IMR-90 (cell line): Measurements from ENCODE around the gene LRRC3B. TPM values are rescaled to one million over a fixed set of nuclear protein-coding genes. Genes with fewer than 3 reads are reported as not detected.

Source experiments
- ATAC-seq: fragments of 200-7000 bp; cut with Tn5 transposase; 2 replicates; pipeline ENCODE4 v1.9.1; 2020; ENCODE audit warnings: low read depth, mild to moderate bottlenecking, moderate library complexity
- BruUV-seq: library from RNA; stranded (reverse); fragments of 400-500 nt; replicated peaks from 2 replicates; lab custom pipeline; 2021; lab: Mats Ljungman, UMichigan
- CTCF ChIA-PET: fragments of 300-600 bp; formaldehyde crosslinking; extraction: SDS; loops from one replicate; lab custom pipeline; 2021; ENCODE audit warnings: antibody characterized with exemption; lab: Yijun Ruan, JAX
- POLR2A ChIA-PET: fragments of 300-600 bp; sonication (Branson Sonifier 250); formaldehyde crosslinking; loops from one replicate; lab custom pipeline; 2022; ENCODE audit warnings: antibody characterized with exemption; ENCODE audit not compliant: unreplicated experiment; lab: Charles Lee
- DNase-seq: peaks from one replicate; pipeline ENCODE4 v3.0.0; 2013
- H2AFZ ChIP-seq: replicated peaks from 2 replicates; pipeline ENCODE3; 2013; ENCODE audit warnings: low read length, mild to moderate bottlenecking; ENCODE audit not compliant: poor library complexity
- H2AK5ac ChIP-seq: 2 replicates; pipeline ENCODE4 v1.6.1; 2013; ENCODE audit warnings: low read depth, low read length, inconsistent platforms
- H2AK9ac ChIP-seq: replicated peaks from 2 replicates; pipeline ENCODE3; 2013; ENCODE audit warnings: mild to moderate bottlenecking, low read depth, low read length, moderate library complexity; ENCODE audit not compliant: poor library complexity
- H2BK120ac ChIP-seq: 2 replicates; pipeline ENCODE4 v1.6.1; 2013; ENCODE audit warnings: low read depth, low read length, inconsistent platforms
- H2BK15ac ChIP-seq: 3 replicates; pipeline ENCODE4 v1.6.1; 2013; ENCODE audit warnings: low read depth, low read length, inconsistent platforms
- H2BK20ac ChIP-seq: 2 replicates; pipeline ENCODE4 v1.6.1; 2013; ENCODE audit warnings: low read depth, mild to moderate bottlenecking, inconsistent platforms, low read length, moderate library complexity
- H2BK5ac ChIP-seq: 2 replicates; pipeline ENCODE4 v1.6.1; 2013; ENCODE audit warnings: mild to moderate bottlenecking, low read depth, low read length, inconsistent platforms; ENCODE audit not compliant: poor library complexity, severe bottlenecking
- H3K14ac ChIP-seq: replicated peaks from 2 replicates; pipeline ENCODE4 v1.6.1; 2013; ENCODE audit warnings: low read depth, low read length, inconsistent platforms
- H3K18ac ChIP-seq: 2 replicates; pipeline ENCODE4 v1.6.1; 2013; ENCODE audit warnings: low read depth, low read length, control low read depth
- H3K23ac ChIP-seq: 2 replicates; pipeline ENCODE4 v1.6.1; 2013; ENCODE audit warnings: low read depth, low read length, inconsistent platforms
- H3K27ac ChIP-seq: 2 replicates; pipeline ENCODE4 v1.5.1; 2013; ENCODE audit warnings: mild to moderate bottlenecking, control low read depth, low read length; ENCODE audit not compliant: insufficient read depth
- H3K27me3 ChIP-seq: 2 replicates; pipeline ENCODE4 v1.6.1; 2013; ENCODE audit warnings: low read length; ENCODE audit not compliant: control insufficient read depth, insufficient read depth
- H3K36me3 ChIP-seq: 2 replicates; pipeline ENCODE4 v1.6.1; 2013; ENCODE audit warnings: low read length, mixed read lengths; ENCODE audit not compliant: control insufficient read depth, insufficient read depth
- H3K4ac ChIP-seq: 2 replicates; pipeline ENCODE4 v1.6.1; 2013; ENCODE audit warnings: low read depth, low read length, inconsistent platforms
- H3K4me1 ChIP-seq: 2 replicates; pipeline ENCODE4 v1.6.1; 2013; ENCODE audit warnings: low read length, mixed read lengths; ENCODE audit not compliant: control insufficient read depth, insufficient read depth
- H3K4me2 ChIP-seq: 2 replicates; pipeline ENCODE4 v1.6.1; 2013; ENCODE audit warnings: low read depth, mild to moderate bottlenecking, control low read depth, low read length, moderate library complexity
- H3K4me3 ChIP-seq: 2 replicates; pipeline ENCODE4 v1.5.1; 2013; ENCODE audit warnings: low read depth, mild to moderate bottlenecking, control low read depth, low read length, moderate library complexity; ENCODE audit not compliant: insufficient read depth
- H3K56ac ChIP-seq: 2 replicates; pipeline ENCODE4 v1.6.1; 2013; ENCODE audit warnings: low read length, inconsistent platforms; ENCODE audit not compliant: insufficient read depth; ENCODE audit errors: extremely low read depth
- H3K79me1 ChIP-seq, 2 experiments: 2 replicates each; pipeline ENCODE4 v1.6.1; 2013; ENCODE audit warnings: low read length in 2 of 2, inconsistent platforms in 1 of 2, low read depth in 1 of 2
- H3K9ac ChIP-seq: 2 replicates; pipeline ENCODE4 v1.6.1; 2013; ENCODE audit warnings: low read depth, low read length, control low read depth
- H3K9me1 ChIP-seq: 2 replicates; pipeline ENCODE4 v1.6.1; 2013; ENCODE audit warnings: low read length, inconsistent platforms; ENCODE audit not compliant: insufficient read depth
- H3K9me3 ChIP-seq: 2 replicates; pipeline ENCODE4 v1.6.1; 2013; ENCODE audit warnings: low read length; ENCODE audit not compliant: control insufficient read depth, insufficient read depth
- H4K20me1 ChIP-seq: 2 replicates; pipeline ENCODE4 v1.6.1; 2013; ENCODE audit warnings: low read length, inconsistent platforms; ENCODE audit not compliant: insufficient read depth
- H4K5ac ChIP-seq: 2 replicates; pipeline ENCODE4 v1.6.1; 2013; ENCODE audit warnings: mild to moderate bottlenecking, low read depth, low read length, control low read depth
- H4K8ac ChIP-seq, 2 experiments: 2 replicates each; pipeline ENCODE4 v1.6.1; 2013; ENCODE audit warnings: low read depth in 2 of 2, low read length in 2 of 2, control low read depth in 1 of 2, inconsistent platforms in 1 of 2
- H4K91ac ChIP-seq: 2 replicates; pipeline ENCODE4 v1.6.1; 2013; ENCODE audit warnings: low read depth, low read length, inconsistent platforms; ENCODE audit not compliant: insufficient read depth
- BHLHE40 ChIP-seq: fragments of 150-350 bp; IDR thresholded peaks from 2 replicates; pipeline ENCODE4 v1.6.1; 2016; ENCODE audit warnings: mild to moderate bottlenecking, low read depth, low read length
- CEBPB ChIP-seq: IDR thresholded peaks from 2 replicates; pipeline ENCODE4 v1.6.1; 2012; ENCODE audit warnings: low read depth, low read length, improper control_type of control experiment
- CHD1 ChIP-seq: IDR thresholded peaks from 2 replicates; pipeline ENCODE4 v1.6.1; 2012; ENCODE audit warnings: low read depth, low read length, improper control_type of control experiment
- FOS ChIP-seq: fragments of 150-350 bp; IDR thresholded peaks from 2 replicates; pipeline ENCODE4 v1.6.1; 2016; ENCODE audit warnings: low read depth, low read length
- MAFK ChIP-seq: IDR thresholded peaks from 2 replicates; pipeline ENCODE4 v1.6.1; 2012; ENCODE audit warnings: low read depth, low read length, improper control_type of control experiment
- MAZ ChIP-seq: IDR thresholded peaks from 2 replicates; pipeline ENCODE4 v1.6.1; 2012; ENCODE audit warnings: low read depth, mild to moderate bottlenecking, low read length, improper control_type of control experiment, moderate library complexity, borderline replicate concordance
- MXI1 ChIP-seq: IDR thresholded peaks from 2 replicates; pipeline ENCODE4 v1.6.1; 2012; ENCODE audit warnings: low read depth, mild to moderate bottlenecking, low read length, moderate library complexity, borderline replicate concordance
- NFE2L2 ChIP-seq: fragments of 150-350 bp; IDR thresholded peaks from 2 replicates; pipeline ENCODE4 v1.6.1; 2016; ENCODE audit warnings: low read depth, mild to moderate bottlenecking, low read length
- RAD21 ChIP-seq: IDR thresholded peaks from 2 replicates; pipeline ENCODE4 v1.6.1; 2012; ENCODE audit warnings: low read length, improper control_type of control experiment
- RFX5 ChIP-seq: IDR thresholded peaks from 2 replicates; pipeline ENCODE4 v1.8.0; 2012; ENCODE audit warnings: low read depth, mild to moderate bottlenecking, low read length, moderate library complexity
- WGBS, 2 experiments: methylation state at CpG; one replicate each; pipeline versions ENCODE4 v1.1.5 to v1.1.7; 2013; ENCODE audit warnings: missing lambda C conversion rate in 2 of 2; ENCODE audit not compliant: insufficient read length in 1 of 2; ENCODE audit errors: extremely low coverage in 2 of 2; 5-methylcytosine and 5-hydroxymethylcytosine counted together
- dilution Hi-C: fragments of 300-500 bp; cut with HindIII; formaldehyde crosslinking; loops from one replicate; pipeline ENCODE4 v1.14.3; 2018; ENCODE audit warnings: low sequenced_read_pairs; ENCODE audit not compliant: unreplicated experiment
- in situ Hi-C: fragments of 300-500 bp; cut with MboI; formaldehyde crosslinking; loops from 3 replicates; pipeline ENCODE4 v1.14.3; 2019; ENCODE audit warnings: low sequenced_read_pairs, inconsistent platforms, mixed read lengths
- intact Hi-C: fragments of 100-400 bp; cut with micrococcal nuclease; formaldehyde crosslinking; loops from 2 replicates; pipeline ENCODE4 v1.10.0; 2022
- polyA plus RNA-seq, 3 experiments: library from polyadenylated mRNA; depleted of rRNA; stranded (reverse); fragments of >200 nt; gene quantifications; 2 replicates each; pipeline ENCODE4 v1.2.3, GENCODE V29; 2012; ENCODE audit warnings: low replicate concordance in 1 of 3
- total RNA-seq: library from RNA; depleted of rRNA; stranded (reverse); fragments of >200 nt; gene quantifications from 2 replicates; pipeline ENCODE4 v1.2.3, GENCODE V29; 2012
- TF ChIP-seq, protein P1 (sequence below): conservative IDR thresholded peaks from 2 replicates; pipeline ENCODE4 v1.5.1; 2012; ENCODE audit warnings: mild to moderate bottlenecking, low read depth, low read length, improper control_type of control experiment
- TF ChIP-seq, protein P2 (sequence below): fragments of 150-350 bp; IDR thresholded peaks from 2 replicates; pipeline ENCODE4 v1.6.1; 2016; ENCODE audit warnings: low read depth, mild to moderate bottlenecking, low read length, moderate library complexity, borderline replicate concordance
- TF ChIP-seq, protein P3 (sequence below): fragments of 150-350 bp; IDR thresholded peaks from 2 replicates; pipeline ENCODE4 v1.6.1; 2017; ENCODE audit warnings: mild to moderate bottlenecking, antibody characterized with exemption, low read length, low read depth

Gene LRRC3B
- total and polyA plus RNA-seq, 2 of the 4 experiments (the other 2 are of a cell fraction): not detected

DNA sequence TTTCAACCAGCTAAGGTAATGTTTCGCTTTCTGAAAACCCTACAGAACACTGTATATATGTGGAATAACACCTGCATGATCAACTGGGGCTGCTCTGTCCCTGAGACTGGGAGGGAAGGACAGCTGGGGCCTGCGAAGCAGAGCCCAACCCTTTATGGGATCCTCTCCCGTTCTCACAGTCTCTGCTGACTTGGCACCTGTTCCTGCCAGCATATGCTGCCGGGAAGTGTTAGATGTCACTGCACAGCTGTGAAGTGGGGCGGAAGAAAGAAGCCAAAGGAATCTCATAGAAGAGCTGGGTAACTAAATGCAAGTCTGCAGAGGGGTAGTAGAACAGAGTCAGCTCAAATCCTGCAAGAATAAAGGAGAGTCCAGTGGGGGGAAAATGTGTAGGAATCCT lies 29.6 kb downstream of the LRRC3B start:
- H3K4me2 ChIP-seq: no peak overlapping the region
- CTCF ChIA-PET: no interaction called here
- H3K27ac ChIP-seq: no peak overlapping the region
- no peaks in the 10 kb centered on the region for H4K20me1 ChIP-seq
- no peaks in the 10 kb centered on the region for H3K27me3 ChIP-seq
- H3K79me1 ChIP-seq: no peaks in the 10 kb centered on the region
- no peak overlapping the region for H2BK20ac ChIP-seq
- POLR2A ChIA-PET: no interaction called here
- no peak for ATAC-seq
- H3K36me3 ChIP-seq: no peaks in the 10 kb centered on the region
- in situ Hi-C loops: no loop called here
- H2BK5ac ChIP-seq: no peak overlapping the region
- no peaks in the 10 kb centered on the region for H3K9me1 ChIP-seq
- dilution Hi-C loops: no loop called here
- no peak overlapping the region for H2AK5ac ChIP-seq
- no peak overlapping the region for H4K5ac ChIP-seq
- no peak overlapping the region for H3K9ac ChIP-seq
- H3K9me3 ChIP-seq: peaks cover 7% of the 10 kb centered on the region
- no peak overlapping the region for H3K4me3 ChIP-seq
- no peak overlapping the region for H3K18ac ChIP-seq
- H4K8ac ChIP-seq: no peak overlapping the region
- no peak for DNase-seq
- intact Hi-C loops: no loop called here
- H2AFZ ChIP-seq: no peak overlapping the region
- no peak overlapping the region for H3K4ac ChIP-seq
- H4K91ac ChIP-seq: no peak overlapping the region
- no peak overlapping the region for H3K14ac ChIP-seq
- TF ChIP-seq MXI1: no peak
- TF ChIP-seq RAD21: no peak
- no peak for TF ChIP-seq CHD1
- TF ChIP-seq, protein P1, sequence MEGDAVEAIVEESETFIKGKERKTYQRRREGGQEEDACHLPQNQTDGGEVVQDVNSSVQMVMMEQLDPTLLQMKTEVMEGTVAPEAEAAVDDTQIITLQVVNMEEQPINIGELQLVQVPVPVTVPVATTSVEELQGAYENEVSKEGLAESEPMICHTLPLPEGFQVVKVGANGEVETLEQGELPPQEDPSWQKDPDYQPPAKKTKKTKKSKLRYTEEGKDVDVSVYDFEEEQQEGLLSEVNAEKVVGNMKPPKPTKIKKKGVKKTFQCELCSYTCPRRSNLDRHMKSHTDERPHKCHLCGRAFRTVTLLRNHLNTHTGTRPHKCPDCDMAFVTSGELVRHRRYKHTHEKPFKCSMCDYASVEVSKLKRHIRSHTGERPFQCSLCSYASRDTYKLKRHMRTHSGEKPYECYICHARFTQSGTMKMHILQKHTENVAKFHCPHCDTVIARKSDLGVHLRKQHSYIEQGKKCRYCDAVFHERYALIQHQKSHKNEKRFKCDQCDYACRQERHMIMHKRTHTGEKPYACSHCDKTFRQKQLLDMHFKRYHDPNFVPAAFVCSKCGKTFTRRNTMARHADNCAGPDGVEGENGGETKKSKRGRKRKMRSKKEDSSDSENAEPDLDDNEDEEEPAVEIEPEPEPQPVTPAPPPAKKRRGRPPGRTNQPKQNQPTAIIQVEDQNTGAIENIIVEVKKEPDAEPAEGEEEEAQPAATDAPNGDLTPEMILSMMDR: no peak
- TF ChIP-seq MAFK: no peak
- TF ChIP-seq, protein P2, sequence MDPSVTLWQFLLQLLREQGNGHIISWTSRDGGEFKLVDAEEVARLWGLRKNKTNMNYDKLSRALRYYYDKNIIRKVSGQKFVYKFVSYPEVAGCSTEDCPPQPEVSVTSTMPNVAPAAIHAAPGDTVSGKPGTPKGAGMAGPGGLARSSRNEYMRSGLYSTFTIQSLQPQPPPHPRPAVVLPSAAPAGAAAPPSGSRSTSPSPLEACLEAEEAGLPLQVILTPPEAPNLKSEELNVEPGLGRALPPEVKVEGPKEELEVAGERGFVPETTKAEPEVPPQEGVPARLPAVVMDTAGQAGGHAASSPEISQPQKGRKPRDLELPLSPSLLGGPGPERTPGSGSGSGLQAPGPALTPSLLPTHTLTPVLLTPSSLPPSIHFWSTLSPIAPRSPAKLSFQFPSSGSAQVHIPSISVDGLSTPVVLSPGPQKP: no peak
- TF ChIP-seq, protein P3, sequence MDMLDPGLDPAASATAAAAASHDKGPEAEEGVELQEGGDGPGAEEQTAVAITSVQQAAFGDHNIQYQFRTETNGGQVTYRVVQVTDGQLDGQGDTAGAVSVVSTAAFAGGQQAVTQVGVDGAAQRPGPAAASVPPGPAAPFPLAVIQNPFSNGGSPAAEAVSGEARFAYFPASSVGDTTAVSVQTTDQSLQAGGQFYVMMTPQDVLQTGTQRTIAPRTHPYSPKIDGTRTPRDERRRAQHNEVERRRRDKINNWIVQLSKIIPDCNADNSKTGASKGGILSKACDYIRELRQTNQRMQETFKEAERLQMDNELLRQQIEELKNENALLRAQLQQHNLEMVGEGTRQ: no peak
- TF ChIP-seq FOS: no peak
- TF ChIP-seq BHLHE40: no peak
- TF ChIP-seq MAZ: no peak
- TF ChIP-seq RFX5: no peak
- TF ChIP-seq NFE2L2: no peak
- TF ChIP-seq CEBPB: no peak
- H2BK15ac ChIP-seq: no peak overlapping the region
- BruUV-seq: no TSS peak
- no peaks in the 10 kb centered on the region for H3K4me1 ChIP-seq
- H3K23ac ChIP-seq: no peak overlapping the region
- no peak overlapping the region for H2AK9ac ChIP-seq
- no peak overlapping the region for H2BK120ac ChIP-seq
- no peak overlapping the region for H3K56ac ChIP-seq
- WGBS, 2 experiments: 43% methylated on average over 1 of the region's 5 CpGs; no CpG with 5 or more reads in 1 of the 2 experiments
